ENCODE data around the gene CHN2.

CHN2 gene

DNA sequence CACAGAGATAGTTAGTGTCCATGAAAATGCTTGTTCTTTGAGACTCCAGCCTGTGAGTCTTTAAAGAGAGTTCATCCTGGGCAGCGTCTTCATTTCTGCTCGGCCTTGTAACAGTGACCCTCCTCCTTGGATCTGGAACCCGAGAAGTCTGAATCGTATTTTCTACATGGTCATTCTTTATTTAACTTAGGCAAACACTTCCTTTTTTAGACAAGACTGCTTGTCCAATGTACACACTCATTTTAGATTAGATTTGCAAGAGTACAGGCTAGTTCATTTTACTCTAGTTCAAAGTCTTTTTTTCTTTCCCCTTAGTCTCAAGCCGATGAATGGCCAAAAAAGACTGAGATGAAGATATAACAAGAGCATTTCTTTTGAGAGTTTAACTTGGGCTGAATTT, 133.5 kb downstream of the CHN2 start:
- WGBS (ENCODE audit: insufficient coverage) = 88% methylated on average over 2 of the region's 5 CpGs
- H3K27me3 ChIP-seq (replicated peaks in 2 of 5; ENCODE audit: control insufficient read depth in 4 of 5, insufficient read depth in 5 of 5, low read length in 4 of 5) = no peaks in the 10 kb centered on the region
- DNase-seq = no peak
- peaks cover 7 to 34% (median 12%) of the 10 kb centered on the region in 4 experiments for H3K4me1 ChIP-seq (ENCODE audit: control extremely low read depth in 1 of 4, control insufficient read depth in 4 of 4, insufficient read depth in 4 of 4, low read length in 3 of 4)
- no peaks in the 10 kb centered on the region for H3K9me3 ChIP-seq (ENCODE audit: control extremely low read depth in 1 of 5, control insufficient read depth in 4 of 5, insufficient read depth in 2 of 5, low read depth in 1 of 5, low read length in 4 of 5)
- ChIA-PET CTCF (interaction anchor here (0.9 to 2.3 kb wide), 2 partner anchors 9 to 139 kb away, joined by 3 to 11 read pairs; no protein-coding TSS in a partner anchor), POLR2A (no interaction called here)
- H3K27ac ChIP-seq (ENCODE audit: insufficient read depth in 1 of 2, low read depth in 1 of 2, low read length in 2 of 2, poor library complexity in 1 of 2, severe bottlenecking in 2 of 2) = no peak overlapping the region
- H3K36me3 ChIP-seq (ENCODE audit: control insufficient read depth in 4 of 4, insufficient read depth in 4 of 4, low read length in 3 of 4) = no peaks in the 10 kb centered on the region
- H3K4me3 ChIP-seq (ENCODE audit: control insufficient read depth in 1 of 7, extremely low read depth in 1 of 7, insufficient read depth in 4 of 7, low read depth in 2 of 7, low read length in 6 of 7) = no peak overlapping the region

GRCh38 chr7:29328811-29329210, 134.2 kb downstream of the CHN2 start:
- Histone ChIP-seq H3K27me3 (replicated peaks in 2 of 5; ENCODE audit: control insufficient read depth in 4 of 5, insufficient read depth in 5 of 5, low read length in 4 of 5) (no peaks in the 10 kb centered on the region), H3K4me1 (ENCODE audit: control extremely low read depth in 1 of 4, control insufficient read depth in 4 of 4, insufficient read depth in 4 of 4, low read length in 3 of 4) (peaks cover 7 to 34% (median 12%) of the 10 kb centered on the region in 4 experiments), H3K9me3 (ENCODE audit: control extremely low read depth in 1 of 5, control insufficient read depth in 4 of 5, insufficient read depth in 2 of 5, low read depth in 1 of 5, low read length in 4 of 5) (no peaks in the 10 kb centered on the region), H3K27ac (ENCODE audit: insufficient read depth in 1 of 2, low read depth in 1 of 2, low read length in 2 of 2, poor library complexity in 1 of 2, severe bottlenecking in 2 of 2) (no peak overlapping the region), H3K4me3 (ENCODE audit: control insufficient read depth in 1 of 7, extremely low read depth in 1 of 7, insufficient read depth in 4 of 7, low read depth in 2 of 7, low read length in 6 of 7) (no peak overlapping the region), H3K36me3 (ENCODE audit: control insufficient read depth in 4 of 4, insufficient read depth in 4 of 4, low read length in 3 of 4) (no peaks in the 10 kb centered on the region)
- DNase-seq = no peak
- POLR2A ChIA-PET = no interaction called here
- CTCF ChIA-PET = interaction anchor here (0.9 kb wide), 1 partner anchor 9 kb away, joined by 4 read pairs; no protein-coding TSS in a partner anchor
- 93% methylated on average over 2 of the region's 2 CpGs for WGBS (ENCODE audit: insufficient coverage)

- ChIA-PET CTCF (interaction anchor here (0.9 kb wide), 1 partner anchor 10 kb away, joined by 4 read pairs; no protein-coding TSS in a partner anchor), POLR2A (no interaction called here)
- H3K4me1 ChIP-seq (ENCODE audit: control extremely low read depth in 1 of 4, control insufficient read depth in 4 of 4, insufficient read depth in 4 of 4, low read length in 3 of 4) = peaks cover 7 to 34% (median 12%) of the 10 kb centered on the region in 4 experiments
- no peak overlapping the region for H3K27ac ChIP-seq (ENCODE audit: insufficient read depth in 1 of 2, low read depth in 1 of 2, low read length in 2 of 2, poor library complexity in 1 of 2, severe bottlenecking in 2 of 2)
- H3K36me3 ChIP-seq (ENCODE audit: control insufficient read depth in 4 of 4, insufficient read depth in 4 of 4, low read length in 3 of 4) = no peaks in the 10 kb centered on the region
- no CpG with 5 or more reads among the region's 3 CpGs for WGBS (ENCODE audit: insufficient coverage)
- H3K9me3 ChIP-seq (ENCODE audit: control extremely low read depth in 1 of 5, control insufficient read depth in 4 of 5, insufficient read depth in 2 of 5, low read depth in 1 of 5, low read length in 4 of 5) = no peaks in the 10 kb centered on the region
- no peak for DNase-seq
- H3K4me3 ChIP-seq (ENCODE audit: control insufficient read depth in 1 of 7, extremely low read depth in 1 of 7, insufficient read depth in 4 of 7, low read depth in 2 of 7, low read length in 6 of 7) = no peak overlapping the region
- H3K27me3 ChIP-seq (replicated peaks in 2 of 5; ENCODE audit: control insufficient read depth in 4 of 5, insufficient read depth in 5 of 5, low read length in 4 of 5) = no peaks in the 10 kb centered on the region
These were observed 135.1 kb downstream of the CHN2 start for GRCh38 chr7:29329686-29330085.

- ChIA-PET CTCF (no interaction called here), POLR2A (no interaction called here)
- no peaks in the 10 kb centered on the region for H3K36me3 ChIP-seq (ENCODE audit: control insufficient read depth in 4 of 4, insufficient read depth in 4 of 4, low read length in 3 of 4)
- WGBS (ENCODE audit: insufficient coverage) = 94% methylated on average over 4 of the region's 5 CpGs
- DNase-seq = no peak
- H3K4me3 ChIP-seq (ENCODE audit: control insufficient read depth in 1 of 7, extremely low read depth in 1 of 7, insufficient read depth in 4 of 7, low read depth in 2 of 7, low read length in 6 of 7) = no peak overlapping the region
- no peaks in the 10 kb centered on the region for H3K27me3 ChIP-seq (replicated peaks in 2 of 5; ENCODE audit: control insufficient read depth in 4 of 5, insufficient read depth in 5 of 5, low read length in 4 of 5)
- H3K27ac ChIP-seq (ENCODE audit: insufficient read depth in 1 of 2, low read depth in 1 of 2, low read length in 2 of 2, poor library complexity in 1 of 2, severe bottlenecking in 2 of 2) = no peak overlapping the region
- peaks cover 7 to 36% (median 14%) of the 10 kb centered on the region in 4 experiments for H3K4me1 ChIP-seq (ENCODE audit: control extremely low read depth in 1 of 4, control insufficient read depth in 4 of 4, insufficient read depth in 4 of 4, low read length in 3 of 4)
- no peaks in the 10 kb centered on the region for H3K9me3 ChIP-seq (ENCODE audit: control extremely low read depth in 1 of 5, control insufficient read depth in 4 of 5, insufficient read depth in 2 of 5, low read depth in 1 of 5, low read length in 4 of 5)
These were observed 135.6 kb downstream of the CHN2 start for GRCh38 chr7:29330136-29330535.

GRCh38 chr7:29331163-29331562, 136.6 kb downstream of the CHN2 start:
- POLR2A ChIA-PET = no interaction called here
- Histone ChIP-seq H3K4me1 (ENCODE audit: control extremely low read depth in 1 of 4, control insufficient read depth in 4 of 4, insufficient read depth in 4 of 4, low read length in 3 of 4) (peaks cover 14 to 46% (median 22%) of the 10 kb centered on the region in 4 experiments), H3K36me3 (ENCODE audit: control insufficient read depth in 4 of 4, insufficient read depth in 4 of 4, low read length in 3 of 4) (no peaks in the 10 kb centered on the region), H3K27me3 (replicated peaks in 2 of 5; ENCODE audit: control insufficient read depth in 4 of 5, insufficient read depth in 5 of 5, low read length in 4 of 5) (no peaks in the 10 kb centered on the region), H3K9me3 (ENCODE audit: control extremely low read depth in 1 of 5, control insufficient read depth in 4 of 5, insufficient read depth in 2 of 5, low read depth in 1 of 5, low read length in 4 of 5) (no peaks in the 10 kb centered on the region), H3K4me3 (ENCODE audit: control insufficient read depth in 1 of 7, extremely low read depth in 1 of 7, insufficient read depth in 4 of 7, low read depth in 2 of 7, low read length in 6 of 7) (no peak overlapping the region), H3K27ac (ENCODE audit: insufficient read depth in 1 of 2, low read depth in 1 of 2, low read length in 2 of 2, poor library complexity in 1 of 2, severe bottlenecking in 2 of 2) (no peak overlapping the region)
- CTCF ChIA-PET = no interaction called here
- DNase-seq = no peak
- WGBS (ENCODE audit: insufficient coverage) = 82% methylated on average over 5 of the region's 7 CpGs

GRCh38 chr7:29332042-29332811, 137.7 kb downstream of the CHN2 start:
- 98% methylated on average over 10 of the region's 14 CpGs for WGBS (ENCODE audit: insufficient coverage)
- CTCF ChIA-PET = interaction anchor here (1.3 to 1.5 kb wide), 2 partner anchors 10 to 142 kb away, joined by 4 to 5 read pairs; no protein-coding TSS in a partner anchor
- no peak for DNase-seq
- H3K27ac ChIP-seq (ENCODE audit: insufficient read depth in 1 of 2, low read depth in 1 of 2, low read length in 2 of 2, poor library complexity in 1 of 2, severe bottlenecking in 2 of 2) = no peak overlapping the region
- no peak overlapping the region for H3K4me3 ChIP-seq (ENCODE audit: control insufficient read depth in 1 of 7, extremely low read depth in 1 of 7, insufficient read depth in 4 of 7, low read depth in 2 of 7, low read length in 6 of 7)
- no peaks in the 10 kb centered on the region for H3K27me3 ChIP-seq (replicated peaks in 2 of 5; ENCODE audit: control insufficient read depth in 4 of 5, insufficient read depth in 5 of 5, low read length in 4 of 5)
- H3K4me1 ChIP-seq (ENCODE audit: control extremely low read depth in 1 of 4, control insufficient read depth in 4 of 4, insufficient read depth in 4 of 4, low read length in 3 of 4) = peaks cover 23 to 56% (median 31%) of the 10 kb centered on the region in 4 experiments
- no peaks in the 10 kb centered on the region for H3K36me3 ChIP-seq (ENCODE audit: control insufficient read depth in 4 of 4, insufficient read depth in 4 of 4, low read length in 3 of 4)
- POLR2A ChIA-PET = no interaction called here
- no peaks in the 10 kb centered on the region for H3K9me3 ChIP-seq (ENCODE audit: control extremely low read depth in 1 of 5, control insufficient read depth in 4 of 5, insufficient read depth in 2 of 5, low read depth in 1 of 5, low read length in 4 of 5)

All from common myeloid progenitor, CD34-positive (primary cell).